ENCODE measurements around the gene INTS3.

GRCh38 chr1:153778051-153778823 is 50.4 kb downstream of the INTS3 start:
- TF ChIP-seq POLR2AphosphoS5 (IDR thresholded peaks at IDR 0.05; ENCODE audit: low read depth, low read length) (no peak), POLR2A (IDR thresholded peaks at IDR 0.05; ENCODE audit: low read depth, low read length) (no peak), TAF1 (IDR thresholded peaks at IDR 0.05; ENCODE audit: low read depth, low read length) (no peak), POU2F2 (IDR thresholded peaks at IDR 0.05; ENCODE audit: low read depth, low read length) (no peak)

Data from GM12891 (cell line).